T47D (cell line): ENCODE measurements around the gene DNAH3.
A peak's percentile ranks its signal among the peaks of the same experiment; 100 is the strongest.
"Not testable (repeated sequence)": the region's sequence is repeated elsewhere in the genome, so short reads cannot be mapped to it uniquely, and the experiment has no call there.

Experiments
- DNase-seq, 2 experiments: peaks; one replicate each; pipeline versions ENCODE4 v3.0.0 to v3.0.0-alpha.2; 2011 to 2012; ENCODE audit warnings: low read depth in 1 of 2, low spot score in 1 of 2
- JUND ChIP-seq: IDR thresholded peaks from 2 replicates; pipeline ENCODE4 v1.6.1; 2012; ENCODE audit warnings: low read depth
- in situ Hi-C: cut with HindIII; loops from 2 replicates; pipeline ENCODE4 v1.10.0; 2016; ENCODE audit warnings: low sequenced_read_pairs, low pct_unique_long_range_greater_than_20kb

DNAH3 gene

GRCh38 chr16:20984019-20984418 is 166.6 kb downstream of the DNAH3 start:
- no peak for TF ChIP-seq JUND
- in situ Hi-C loops = no loop called here
- no peak for DNase-seq

- in situ Hi-C loops = no loop called here
- no peak for DNase-seq
- no peak for TF ChIP-seq JUND
These were observed 174.1 kb downstream of the DNAH3 start for GRCh38 chr16:20976576-20976975.

GRCh38 chr16:20973201-20973600 is 177.4 kb downstream of the DNAH3 start:
- in situ Hi-C loops, DNase-seq: not testable (repeated sequence)

- in situ Hi-C loops = no loop called here
- TF ChIP-seq JUND = no peak
- DNase-seq = no peak
These were observed 179.2 kb downstream of the DNAH3 start for GRCh38 chr16:20971401-20971800.

- DNase-seq = no peak
- in situ Hi-C loops = no loop called here
- no peak for TF ChIP-seq JUND
These were observed 181.3 kb downstream of the DNAH3 start for GRCh38 chr16:20969386-20969785.

GRCh38 chr16:20968765-20969164 is 181.9 kb downstream of the DNAH3 start:
- in situ Hi-C loops = no loop called here
- no peak for TF ChIP-seq JUND

GRCh38 chr16:20960899-20961298 is 189.7 kb downstream of the DNAH3 start:
- in situ Hi-C loops = no loop called here
- no peak for TF ChIP-seq JUND
- DNase-seq = no peak

More at GRCh38 chr16:20968765-20969164, 181.9 kb downstream of the DNAH3 start:
- DNase-seq = no peak

GRCh38 chr16:20957153-20957552 is 193.5 kb downstream of the DNAH3 start:
- no peak for DNase-seq
- TF ChIP-seq JUND = no peak
- in situ Hi-C loops = no loop called here

- TF ChIP-seq JUND = no peak
- DNase-seq = peak in 1 of 2 experiments; percentile 34
These were observed 194.3 kb downstream of the DNAH3 start for GRCh38 chr16:20956319-20956718.

GRCh38 chr16:20954574-20954973 is 196.1 kb downstream of the DNAH3 start:
- in situ Hi-C loops = no loop called here
- no peak for DNase-seq
- TF ChIP-seq JUND = no peak

More at GRCh38 chr16:20956319-20956718, 194.3 kb downstream of the DNAH3 start:
- in situ Hi-C loops = no loop called here

GRCh38 chr16:20952139-20952920 is 198.3 kb downstream of the DNAH3 start:
- DNase-seq = no peak
- in situ Hi-C loops = no loop called here
- TF ChIP-seq JUND = no peak

- no peak for DNase-seq
- in situ Hi-C loops = no loop called here
- TF ChIP-seq JUND = no peak
These were observed 200.4 kb downstream of the DNAH3 start for GRCh38 chr16:20950294-20950693.

- in situ Hi-C loops = no loop called here
- DNase-seq = no peak
- no peak for TF ChIP-seq JUND
These were observed 201.0 kb downstream of the DNAH3 start for GRCh38 chr16:20949660-20950059.

- TF ChIP-seq JUND = no peak
- no peak for DNase-seq
These were observed 202.2 kb downstream of the DNAH3 start for GRCh38 chr16:20948444-20948843.

More at GRCh38 chr16:20948444-20948843, 202.2 kb downstream of the DNAH3 start:
- in situ Hi-C loops = no loop called here
